KOPT-K1 (cell line): ENCODE measurements around the gene MYOM1.
"Not testable (repeated sequence)": the region's sequence is repeated elsewhere in the genome, so short reads cannot be mapped to it uniquely, and the experiment has no call there.

Source experiments
- H3K27ac ChIP-seq: fragments of 200-600 bp; sonication (generic); 2 replicates; pipeline ENCODE4 v1.5.1; 2016; ENCODE audit warnings: antibody characterized with exemption, mild to moderate bottlenecking, low read depth, low read length; ENCODE audit not compliant: poor library complexity, severe bottlenecking
- H3K36me3 ChIP-seq: fragments of 200-600 bp; sonication (generic); 2 replicates; pipeline ENCODE4 v1.5.1; 2017; ENCODE audit warnings: antibody characterized with exemption, mild to moderate bottlenecking, low read length, moderate library complexity; ENCODE audit not compliant: insufficient read depth
- H3K9me3 ChIP-seq: fragments of 200-600 bp; sonication (generic); 2 replicates; pipeline ENCODE4 v1.5.1; 2017; ENCODE audit warnings: antibody characterized with exemption, low read length, mild to moderate bottlenecking; ENCODE audit not compliant: insufficient read depth, poor library complexity, severe bottlenecking

Gene MYOM1

GRCh38 chr18:3094338-3094684 is 125.5 kb downstream of the MYOM1 start:
- Histone ChIP-seq H3K27ac (no peak overlapping the region), H3K9me3 (no peaks in the 10 kb centered on the region), H3K36me3 (no peaks in the 10 kb centered on the region)

GRCh38 chr18:3093624-3094337 is 126.0 kb downstream of the MYOM1 start:
- H3K36me3 ChIP-seq: no peaks in the 10 kb centered on the region
- H3K27ac ChIP-seq: no peak overlapping the region
- no peaks in the 10 kb centered on the region for H3K9me3 ChIP-seq

- no peaks in the 10 kb centered on the region for H3K36me3 ChIP-seq
- no peak overlapping the region for H3K27ac ChIP-seq
- H3K9me3 ChIP-seq: no peaks in the 10 kb centered on the region
These were observed 127.0 kb downstream of the MYOM1 start for GRCh38 chr18:3092727-3093126.

GRCh38 chr18:3089579-3089978 is 130.2 kb downstream of the MYOM1 start:
- no peaks in the 10 kb centered on the region for H3K9me3 ChIP-seq
- no peak overlapping the region for H3K27ac ChIP-seq
- H3K36me3 ChIP-seq: no peaks in the 10 kb centered on the region

- Histone ChIP-seq H3K27ac (no peak overlapping the region), H3K9me3 (no peaks in the 10 kb centered on the region)
These were observed 131.3 kb downstream of the MYOM1 start for GRCh38 chr18:3088449-3088848.

GRCh38 chr18:3086871-3087270 is 132.9 kb downstream of the MYOM1 start:
- H3K36me3 ChIP-seq: no peaks in the 10 kb centered on the region
- H3K9me3 ChIP-seq: no peaks in the 10 kb centered on the region
- H3K27ac ChIP-seq: no peak overlapping the region

More at GRCh38 chr18:3088449-3088848, 131.3 kb downstream of the MYOM1 start:
- H3K36me3 ChIP-seq: no peaks in the 10 kb centered on the region

- Histone ChIP-seq H3K36me3 (no peaks in the 10 kb centered on the region), H3K9me3 (no peaks in the 10 kb centered on the region), H3K27ac (no peak overlapping the region)
These were observed 134.2 kb downstream of the MYOM1 start for GRCh38 chr18:3085612-3086011.

- Histone ChIP-seq H3K9me3 (no peaks in the 10 kb centered on the region), H3K36me3 (no peaks in the 10 kb centered on the region), H3K27ac (no peak overlapping the region)
These were observed 135.6 kb downstream of the MYOM1 start for GRCh38 chr18:3084206-3084605.

- Histone ChIP-seq H3K27ac (no peak overlapping the region), H3K9me3 (no peaks in the 10 kb centered on the region), H3K36me3 (no peaks in the 10 kb centered on the region)
These were observed 136.0 kb downstream of the MYOM1 start for GRCh38 chr18:3083766-3084165.

- Histone ChIP-seq H3K27ac (no peak overlapping the region), H3K36me3 (no peaks in the 10 kb centered on the region), H3K9me3 (no peaks in the 10 kb centered on the region)
These were observed 138.2 kb downstream of the MYOM1 start for GRCh38 chr18:3081584-3081991.

- H3K27ac ChIP-seq: no peak overlapping the region
- H3K9me3 ChIP-seq: no peaks in the 10 kb centered on the region
- H3K36me3 ChIP-seq: no peaks in the 10 kb centered on the region
These were observed 140.1 kb downstream of the MYOM1 start for GRCh38 chr18:3079653-3080052.

GRCh38 chr18:3075491-3075890 is 144.3 kb downstream of the MYOM1 start:
- Histone ChIP-seq H3K36me3 (no peaks in the 10 kb centered on the region), H3K9me3 (no peaks in the 10 kb centered on the region), H3K27ac (no peak overlapping the region)

- H3K27ac ChIP-seq: no peak overlapping the region
- no peaks in the 10 kb centered on the region for H3K36me3 ChIP-seq
- no peaks in the 10 kb centered on the region for H3K9me3 ChIP-seq
These were observed 145.7 kb downstream of the MYOM1 start for GRCh38 chr18:3074087-3074486.

GRCh38 chr18:3073353-3073752 is 146.4 kb downstream of the MYOM1 start:
- not testable (repeated sequence) for H3K36me3 ChIP-seq, H3K9me3 ChIP-seq, H3K27ac ChIP-seq

- Histone ChIP-seq H3K27ac (no peak overlapping the region), H3K9me3 (no peaks in the 10 kb centered on the region)
These were observed 148.1 kb downstream of the MYOM1 start for GRCh38 chr18:3071676-3072075.

GRCh38 chr18:3069671-3070433 is 149.9 kb downstream of the MYOM1 start:
- H3K27ac ChIP-seq: no peak overlapping the region
- no peaks in the 10 kb centered on the region for H3K9me3 ChIP-seq
- H3K36me3 ChIP-seq: no peaks in the 10 kb centered on the region

More at GRCh38 chr18:3071676-3072075, 148.1 kb downstream of the MYOM1 start:
- H3K36me3 ChIP-seq: no peaks in the 10 kb centered on the region
